Measurements from ENCODE around the gene SLC15A4.

The SLC15A4 gene

DNA sequence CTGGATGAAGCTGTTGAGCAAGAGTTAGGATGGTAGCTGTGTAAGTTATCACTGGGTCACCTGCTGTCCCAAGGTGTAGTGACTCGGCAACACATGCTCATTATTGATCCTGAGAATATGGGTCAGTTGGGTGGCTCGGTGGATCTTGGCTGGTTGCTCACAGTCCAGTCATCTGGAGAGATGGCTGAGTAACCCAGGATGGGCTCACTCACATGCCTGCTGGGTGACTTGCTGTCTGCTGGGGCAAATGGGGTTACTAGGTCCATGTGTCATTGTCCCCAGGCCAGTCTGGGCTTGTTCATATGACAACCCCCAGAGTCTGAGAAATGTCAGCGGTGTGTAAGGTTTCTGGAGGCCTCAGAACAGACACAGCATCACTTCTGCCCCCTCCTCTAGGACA is 69.5 kb downstream of the SLC15A4 start:
- no peak overlapping the region for H3K4me3 ChIP-seq (replicated peaks; ENCODE audit: low read depth, low read length)
- DNase-seq (ENCODE audit: low read depth), result no peak
- TF ChIP-seq, protein P1, sequence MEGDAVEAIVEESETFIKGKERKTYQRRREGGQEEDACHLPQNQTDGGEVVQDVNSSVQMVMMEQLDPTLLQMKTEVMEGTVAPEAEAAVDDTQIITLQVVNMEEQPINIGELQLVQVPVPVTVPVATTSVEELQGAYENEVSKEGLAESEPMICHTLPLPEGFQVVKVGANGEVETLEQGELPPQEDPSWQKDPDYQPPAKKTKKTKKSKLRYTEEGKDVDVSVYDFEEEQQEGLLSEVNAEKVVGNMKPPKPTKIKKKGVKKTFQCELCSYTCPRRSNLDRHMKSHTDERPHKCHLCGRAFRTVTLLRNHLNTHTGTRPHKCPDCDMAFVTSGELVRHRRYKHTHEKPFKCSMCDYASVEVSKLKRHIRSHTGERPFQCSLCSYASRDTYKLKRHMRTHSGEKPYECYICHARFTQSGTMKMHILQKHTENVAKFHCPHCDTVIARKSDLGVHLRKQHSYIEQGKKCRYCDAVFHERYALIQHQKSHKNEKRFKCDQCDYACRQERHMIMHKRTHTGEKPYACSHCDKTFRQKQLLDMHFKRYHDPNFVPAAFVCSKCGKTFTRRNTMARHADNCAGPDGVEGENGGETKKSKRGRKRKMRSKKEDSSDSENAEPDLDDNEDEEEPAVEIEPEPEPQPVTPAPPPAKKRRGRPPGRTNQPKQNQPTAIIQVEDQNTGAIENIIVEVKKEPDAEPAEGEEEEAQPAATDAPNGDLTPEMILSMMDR (IDR thresholded peaks at IDR 0.05; ENCODE audit: low read length, missing control alignments), result no peak

DNA sequence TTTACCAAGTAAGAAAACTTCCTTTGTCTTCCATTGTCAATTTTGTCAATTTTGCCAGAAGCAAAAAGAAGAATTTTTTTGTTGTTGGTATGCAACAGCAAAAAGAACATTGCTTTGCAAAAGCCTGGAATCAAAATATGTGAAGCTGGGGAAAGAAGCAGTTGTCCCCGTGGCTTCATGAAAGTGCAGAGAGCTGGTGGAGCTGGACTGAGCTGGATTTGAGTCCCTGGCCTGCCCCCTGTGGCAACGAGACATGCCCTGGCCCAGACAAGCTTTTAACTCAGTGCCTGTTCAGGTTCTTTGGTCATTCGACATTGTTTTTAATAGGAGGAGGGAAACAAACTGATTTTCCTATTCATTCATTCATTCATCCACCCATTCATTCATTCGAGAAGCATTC is 70.3 kb downstream of the SLC15A4 start:
- TF ChIP-seq, protein P1 (IDR thresholded peaks at IDR 0.05; ENCODE audit: low read length, missing control alignments), result no peak
- DNase-seq (ENCODE audit: low read depth), result no peak
- H3K4me3 ChIP-seq (replicated peaks; ENCODE audit: low read depth, low read length), result no peak overlapping the region

DNA sequence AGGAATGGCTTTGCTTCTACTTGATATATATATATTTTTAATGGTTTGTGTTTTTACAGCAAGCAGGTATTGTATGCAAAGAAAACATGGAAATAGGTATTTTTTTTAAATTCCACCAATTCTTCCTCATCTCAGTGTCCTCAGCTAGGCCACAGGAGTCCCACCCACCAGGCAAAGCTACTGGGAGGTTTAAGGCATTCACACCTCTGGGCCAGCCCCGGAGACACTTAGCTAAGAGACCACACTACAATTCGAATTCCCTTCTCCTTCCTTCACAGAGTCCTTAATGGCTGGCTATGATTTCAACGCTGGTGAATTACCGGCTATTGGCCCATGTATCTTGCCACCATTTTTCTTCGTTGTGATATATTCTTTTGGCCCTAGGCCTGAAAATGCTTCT is 71.4 kb downstream of the SLC15A4 start:
- no peak for DNase-seq (ENCODE audit: low read depth)
- H3K4me3 ChIP-seq (replicated peaks; ENCODE audit: low read depth, low read length), result no peak overlapping the region
- TF ChIP-seq, protein P1 (IDR thresholded peaks at IDR 0.05; ENCODE audit: low read length, missing control alignments), result no peak

DNA sequence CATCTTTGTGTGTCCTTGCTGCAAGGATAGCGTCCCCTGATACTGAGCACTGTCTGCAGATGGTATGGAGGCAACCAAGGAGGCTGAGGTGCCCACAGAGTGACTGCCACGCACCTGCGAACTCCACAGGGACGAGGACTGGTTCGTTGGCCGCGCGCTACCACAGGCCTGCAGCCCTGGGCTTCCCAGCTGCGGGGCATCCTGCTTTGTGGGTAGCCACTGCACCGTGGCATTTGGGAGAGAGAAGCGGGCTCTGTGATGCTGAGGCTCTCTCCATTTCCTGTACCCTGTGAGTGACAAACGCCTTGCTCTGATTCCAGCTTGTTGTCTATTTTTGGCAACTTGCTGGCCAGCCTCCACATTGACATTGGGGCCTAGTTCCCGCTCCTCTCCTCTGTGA is 76.3 kb downstream of the SLC15A4 start:
- TF ChIP-seq, protein P1 (IDR thresholded peaks at IDR 0.05; ENCODE audit: low read length, missing control alignments), result no peak
- no peak overlapping the region for H3K4me3 ChIP-seq (replicated peaks; ENCODE audit: low read depth, low read length)
- no peak for DNase-seq (ENCODE audit: low read depth)

DNA sequence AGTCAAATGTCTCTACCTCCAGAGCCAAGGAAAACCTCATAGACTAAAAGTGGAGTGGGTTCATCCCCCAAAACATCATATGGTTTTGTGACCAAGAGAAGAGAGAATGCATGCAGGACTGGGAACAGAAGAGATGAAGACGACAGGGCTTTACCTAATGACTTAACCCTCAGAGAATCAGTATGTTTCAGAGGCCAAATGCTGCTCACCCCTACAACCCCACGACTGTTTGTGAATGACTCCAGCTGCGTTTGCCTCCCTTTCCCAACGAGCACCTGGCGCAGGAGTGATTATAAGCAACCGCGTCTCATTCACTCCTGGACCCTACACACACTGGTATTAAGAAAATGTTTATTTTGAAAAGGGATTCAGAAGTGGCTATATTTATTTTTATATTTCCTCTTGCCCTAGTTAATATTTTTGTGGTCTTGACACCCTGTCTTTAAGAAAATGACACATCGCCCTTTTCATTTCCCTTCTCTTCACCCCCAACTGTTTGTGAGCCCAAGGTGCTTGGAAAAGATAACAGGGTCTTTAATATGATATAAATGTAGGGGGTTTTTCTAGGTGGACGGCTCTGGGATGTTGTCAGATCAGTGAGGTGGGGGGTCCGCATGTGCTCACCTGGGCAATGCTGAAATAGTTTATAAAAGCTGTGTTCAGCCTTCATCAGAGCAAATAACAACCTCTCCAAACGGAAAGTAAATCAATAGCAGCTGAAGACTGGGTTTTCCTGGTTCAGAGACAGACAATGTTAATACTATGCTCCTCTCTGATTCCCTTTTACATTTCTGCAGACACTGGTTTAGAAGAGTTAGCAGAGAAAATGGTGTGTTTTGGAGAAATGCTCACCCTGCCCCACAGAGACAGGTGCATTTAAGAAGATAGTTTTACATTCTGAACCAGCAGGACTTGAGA is 77.7 kb downstream of the SLC15A4 start:
- TF ChIP-seq, protein P1 (IDR thresholded peaks at IDR 0.05; ENCODE audit: low read length, missing control alignments), result no peak
- no peak overlapping the region for H3K4me3 ChIP-seq (replicated peaks; ENCODE audit: low read depth, low read length)
- DNase-seq (ENCODE audit: low read depth), result no peak

DNA sequence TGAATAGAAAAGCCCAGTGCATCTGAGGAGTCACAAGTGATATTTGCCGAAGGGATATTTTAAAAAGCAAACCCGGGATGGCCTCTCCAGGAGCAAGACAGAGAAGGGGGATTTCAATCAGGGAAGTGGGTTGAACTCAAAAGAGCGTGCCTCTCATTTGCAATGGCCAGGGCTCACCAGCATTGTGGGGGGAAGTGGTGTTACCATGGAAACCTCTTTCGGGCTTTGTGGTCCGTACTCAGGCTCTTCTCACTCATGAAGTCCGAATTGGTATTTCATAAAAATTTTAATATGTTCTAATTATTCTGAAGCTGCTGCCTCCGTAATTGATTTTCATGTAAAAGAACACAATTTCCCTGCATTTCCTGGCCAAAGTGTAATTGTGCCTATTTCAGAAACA is 79.8 kb downstream of the SLC15A4 start:
- no peak for DNase-seq (ENCODE audit: low read depth)
- H3K4me3 ChIP-seq (replicated peaks; ENCODE audit: low read depth, low read length), result no peak overlapping the region
- TF ChIP-seq, protein P1 (IDR thresholded peaks at IDR 0.05; ENCODE audit: low read length, missing control alignments), result no peak

Data from fibroblast of pulmonary artery (primary cell).